Neural crest cell (in vitro differentiated cells): ENCODE results near the gene PACRG. TPM values are rescaled to one million over a fixed set of nuclear protein-coding genes. Genes with fewer than 3 reads are reported as not detected.

Experiments used
- DNase-seq: peaks from one replicate; pipeline ENCODE4 v3.0.0; 2021; ENCODE audit warnings: low read depth, mixed read lengths, low spot score
- H3K27ac Mint-ChIP-seq: one replicate; pipeline ENCODE4 v1.8.0; 2021; ENCODE audit warnings: mild to moderate bottlenecking, mixed read lengths; ENCODE audit not compliant: unreplicated experiment
- H3K27me3 Mint-ChIP-seq: 2 replicates; pipeline ENCODE4 v1.8.0; 2021; ENCODE audit warnings: low read depth, mild to moderate bottlenecking, mixed read lengths
- H3K36me3 Mint-ChIP-seq: 2 replicates; pipeline ENCODE4 v1.8.0; 2021; ENCODE audit warnings: low read depth, mild to moderate bottlenecking, mixed read lengths
- H3K4me1 Mint-ChIP-seq: 2 replicates; pipeline ENCODE4 v1.8.0; 2021; ENCODE audit warnings: mixed read lengths
- H3K4me3 Mint-ChIP-seq: one replicate; pipeline ENCODE4 v1.8.0; 2021; ENCODE audit warnings: mild to moderate bottlenecking, mixed read lengths
- H3K9me3 Mint-ChIP-seq: 2 replicates; pipeline ENCODE4 v1.8.0; 2021; ENCODE audit warnings: mixed read lengths
- CTCF ChIP-seq: fragments of 200-600 bp; sonication (generic); conservative IDR thresholded peaks from 2 replicates; pipeline ENCODE4 v1.5.0; 2021; ENCODE audit warnings: antibody characterized with exemption, mild to moderate bottlenecking
- total RNA-seq: library from RNA; stranded (reverse); gene quantifications from 2 replicates; pipeline ENCODE4 v1.2.1, GENCODE V29; 2021

The PACRG gene
- total RNA-seq, 1 donor from 2014 or later: 1.8 TPM

DNA sequence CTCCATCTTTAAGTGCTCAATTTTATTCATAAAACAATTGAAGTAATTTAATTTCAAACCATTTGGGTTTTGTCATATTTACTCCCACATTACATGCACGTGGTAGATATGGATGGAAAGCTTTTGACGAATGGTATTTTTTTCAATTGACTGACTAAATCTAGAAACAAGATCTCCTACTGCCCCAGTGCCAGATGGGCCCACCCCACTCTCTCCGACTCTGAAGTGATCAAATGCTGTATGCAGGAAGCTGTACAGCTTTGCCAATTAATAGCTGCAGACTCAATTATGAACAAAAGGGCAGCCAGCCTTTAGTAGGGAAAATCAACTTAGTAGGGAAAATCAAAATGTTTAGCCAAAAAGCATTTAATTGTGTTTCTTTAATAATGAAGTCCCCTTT is 46.2 kb downstream of the PACRG start:
- TF ChIP-seq CTCF: no peak
- no peaks in the 10 kb centered on the region for H3K27me3 Mint-ChIP-seq
- H3K36me3 Mint-ChIP-seq: peaks cover 2% of the 10 kb centered on the region
- no peak overlapping the region for H3K4me3 Mint-ChIP-seq
- DNase-seq: no peak
- H3K9me3 Mint-ChIP-seq: peaks cover 7% of the 10 kb centered on the region
- H3K4me1 Mint-ChIP-seq: peaks cover 37% of the 10 kb centered on the region
- H3K27ac Mint-ChIP-seq: no peak overlapping the region

- Mint-ChIP-seq H3K4me3 (no peak overlapping the region), H3K9me3 (peaks cover 18% of the 10 kb centered on the region), H3K4me1 (peaks cover 27% of the 10 kb centered on the region), H3K36me3 (peaks cover 17% of the 10 kb centered on the region), H3K27me3 (no peaks in the 10 kb centered on the region), H3K27ac (no peak overlapping the region)
- TF ChIP-seq CTCF: no peak
- DNase-seq: no peak
Observed at GRCh38 chr6:162777091-162777490, 49.3 kb downstream of the PACRG start.

DNA sequence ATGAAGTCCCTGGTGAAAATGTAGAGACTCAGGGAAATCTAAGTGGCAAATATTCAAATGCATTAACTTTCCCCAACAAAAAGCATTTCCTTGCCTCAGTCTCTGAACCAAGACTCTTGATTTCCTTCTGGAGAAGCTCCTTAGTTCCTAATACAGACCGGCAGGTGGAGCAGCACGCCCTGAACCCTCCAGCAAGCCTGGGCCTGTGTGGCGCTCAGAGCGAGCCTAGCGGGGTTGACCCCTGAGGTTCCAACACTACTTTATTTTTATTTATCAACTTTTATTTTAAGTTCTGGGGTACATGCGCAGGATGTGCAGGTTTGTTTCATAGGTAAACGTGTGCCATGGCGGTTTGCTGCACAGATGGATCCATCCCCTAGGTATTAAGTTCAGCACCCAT is 50.8 kb downstream of the PACRG start:
- peaks cover 16% of the 10 kb centered on the region for H3K9me3 Mint-ChIP-seq
- no peak for TF ChIP-seq CTCF
- peaks cover 15% of the 10 kb centered on the region for H3K36me3 Mint-ChIP-seq
- H3K27ac Mint-ChIP-seq: no peak overlapping the region
- peaks cover 18% of the 10 kb centered on the region for H3K4me1 Mint-ChIP-seq
- no peak for DNase-seq
- H3K4me3 Mint-ChIP-seq: no peak overlapping the region
- H3K27me3 Mint-ChIP-seq: no peaks in the 10 kb centered on the region

- no peak for DNase-seq
- H3K27ac Mint-ChIP-seq: no peak overlapping the region
- no peak for TF ChIP-seq CTCF
- peaks cover 7% of the 10 kb centered on the region for H3K36me3 Mint-ChIP-seq
- H3K27me3 Mint-ChIP-seq: no peaks in the 10 kb centered on the region
- no peaks in the 10 kb centered on the region for H3K4me1 Mint-ChIP-seq
- H3K9me3 Mint-ChIP-seq: peaks cover 9% of the 10 kb centered on the region
- no peak overlapping the region for H3K4me3 Mint-ChIP-seq
Observed at GRCh38 chr6:162785632-162786242, 58.0 kb downstream of the PACRG start.

DNA sequence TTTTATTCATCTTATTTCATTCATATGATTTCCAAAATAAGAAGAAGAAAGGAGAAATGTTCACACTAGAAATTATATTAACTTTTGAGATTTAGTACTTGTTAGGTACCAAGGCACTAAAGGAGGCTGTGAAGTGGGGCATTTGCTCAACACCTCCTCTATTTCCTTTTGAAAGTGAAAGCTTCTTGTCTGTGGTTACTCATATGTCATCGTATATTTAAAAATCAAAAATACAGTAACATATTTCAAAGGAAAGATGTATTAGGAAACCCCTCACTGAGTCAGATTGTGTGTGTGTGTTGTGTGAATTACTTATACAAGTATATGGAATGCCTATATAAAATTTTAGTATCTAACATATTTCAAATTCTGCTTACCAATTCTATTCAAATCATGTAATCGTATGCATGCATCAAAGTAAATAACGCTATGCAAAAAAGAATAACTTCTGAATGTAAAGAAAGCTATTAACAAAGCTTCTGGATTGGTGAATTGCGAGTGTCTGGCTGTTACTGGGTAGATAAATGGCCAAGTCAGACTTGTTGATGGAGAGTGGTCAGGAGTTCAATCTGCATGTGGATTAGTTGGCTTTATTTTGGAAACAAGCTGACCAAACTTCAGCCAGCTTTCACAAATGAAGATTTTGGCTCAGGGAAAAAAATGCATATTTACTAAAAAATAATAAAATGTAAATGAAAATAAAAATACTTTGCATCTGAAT is 70.9 kb downstream of the PACRG start:
- Mint-ChIP-seq H3K9me3 (no peaks in the 10 kb centered on the region), H3K27me3 (no peaks in the 10 kb centered on the region), H3K4me3 (no peak overlapping the region), H3K36me3 (no peaks in the 10 kb centered on the region), H3K27ac (no peak overlapping the region), H3K4me1 (no peaks in the 10 kb centered on the region)
- no peak for DNase-seq
- TF ChIP-seq CTCF: no peak
